ENCODE measurements around the gene NBEAL2. TPM values are rescaled to one million over a fixed set of nuclear protein-coding genes. Genes with fewer than 3 reads are reported as not detected.
A peak's percentile ranks its signal among the peaks of the same experiment; 100 is the strongest.

Gene NBEAL2
- total RNA-seq, 1 donor from 2014 or later = 202 TPM

GRCh38 chr3:46938118-46938517 is 41.3 kb upstream of the NBEAL2 start:
- no peak for DNase-seq (ENCODE audit: low spot score)
- H3K9me3 Mint-ChIP-seq (ENCODE audit: unreplicated experiment) = no peaks in the 10 kb centered on the region
- H3K27ac Mint-ChIP-seq (ENCODE audit: unreplicated experiment) = no peak overlapping the region
- no peak for TF ChIP-seq CTCF (IDR thresholded peaks at IDR 0.05; ENCODE audit: unreplicated experiment)
- peaks cover 34% of the 10 kb centered on the region for H3K4me1 Mint-ChIP-seq (ENCODE audit: unreplicated experiment)
- H3K4me3 Mint-ChIP-seq (ENCODE audit: unreplicated experiment) = no peak overlapping the region
- H3K36me3 Mint-ChIP-seq (ENCODE audit: low read depth, unreplicated experiment) = peaks cover 31% of the 10 kb centered on the region
- peaks cover 11% of the 10 kb centered on the region for H3K27me3 Mint-ChIP-seq (ENCODE audit: unreplicated experiment)

GRCh38 chr3:46939578-46940445 is 39.7 kb upstream of the NBEAL2 start:
- Mint-ChIP-seq H3K9me3 (ENCODE audit: unreplicated experiment) (no peaks in the 10 kb centered on the region), H3K27ac (ENCODE audit: unreplicated experiment) (no peak overlapping the region), H3K4me3 (ENCODE audit: unreplicated experiment) (no peak overlapping the region), H3K27me3 (ENCODE audit: unreplicated experiment) (peaks cover 11% of the 10 kb centered on the region), H3K4me1 (ENCODE audit: unreplicated experiment) (peaks cover 51% of the 10 kb centered on the region), H3K36me3 (ENCODE audit: low read depth, unreplicated experiment) (peaks cover 34% of the 10 kb centered on the region)
- TF ChIP-seq CTCF (IDR thresholded peaks at IDR 0.05; ENCODE audit: unreplicated experiment) = no peak
- DNase-seq (ENCODE audit: low spot score) = no peak

DNA sequence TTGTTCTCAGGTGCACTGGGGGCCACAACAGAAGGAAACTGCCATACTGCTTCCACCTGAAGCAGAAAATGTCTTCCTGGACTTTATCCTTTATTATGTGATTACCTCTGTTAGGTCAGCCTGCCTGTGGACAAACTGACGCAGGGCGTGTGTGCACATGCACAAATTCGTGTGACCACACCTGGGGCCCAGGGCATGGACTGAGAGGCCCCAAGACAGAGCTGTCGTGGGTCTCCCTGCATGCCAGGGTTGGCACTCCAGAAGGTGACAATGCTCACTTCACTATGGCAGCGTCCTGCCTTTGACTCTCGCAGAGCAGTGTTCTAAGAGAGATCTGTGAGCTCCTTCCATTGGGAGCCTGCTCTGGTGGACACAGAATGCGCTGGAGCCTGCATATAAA is 37.4 kb upstream of the NBEAL2 start:
- H3K4me3 Mint-ChIP-seq (ENCODE audit: unreplicated experiment) = no peak overlapping the region
- no peaks in the 10 kb centered on the region for H3K9me3 Mint-ChIP-seq (ENCODE audit: unreplicated experiment)
- H3K4me1 Mint-ChIP-seq (ENCODE audit: unreplicated experiment) = peaks cover 66% of the 10 kb centered on the region
- peaks cover 43% of the 10 kb centered on the region for H3K36me3 Mint-ChIP-seq (ENCODE audit: low read depth, unreplicated experiment)
- H3K27me3 Mint-ChIP-seq (ENCODE audit: unreplicated experiment) = peaks cover 11% of the 10 kb centered on the region
- DNase-seq (ENCODE audit: low spot score) = no peak
- H3K27ac Mint-ChIP-seq (ENCODE audit: unreplicated experiment) = peak overlapping the region; percentile 42
- no peak for TF ChIP-seq CTCF (IDR thresholded peaks at IDR 0.05; ENCODE audit: unreplicated experiment)

GRCh38 chr3:46942481-46943236 is 36.8 kb upstream of the NBEAL2 start:
- Mint-ChIP-seq H3K4me1 (ENCODE audit: unreplicated experiment) (peaks cover 72% of the 10 kb centered on the region), H3K4me3 (ENCODE audit: unreplicated experiment) (no peak overlapping the region), H3K36me3 (ENCODE audit: low read depth, unreplicated experiment) (peaks cover 46% of the 10 kb centered on the region), H3K27me3 (ENCODE audit: unreplicated experiment) (peaks cover 11% of the 10 kb centered on the region), H3K27ac (ENCODE audit: unreplicated experiment) (peak overlapping the region; percentile 16), H3K9me3 (ENCODE audit: unreplicated experiment) (no peaks in the 10 kb centered on the region)
- DNase-seq (ENCODE audit: low spot score) = no peak
- no peak for TF ChIP-seq CTCF (IDR thresholded peaks at IDR 0.05; ENCODE audit: unreplicated experiment)
